Right lobe of liver (tissue), 6 donors: ENCODE data around the gene CD81. TPM values are rescaled to one million over a fixed set of nuclear protein-coding genes. Genes with fewer than 3 reads are reported as not detected.

ENCODE experiments used
- ATAC-seq, 4 donors: fragments of 200-7000 bp; cut with Tn5 transposase; one replicate each; pipeline ENCODE4 v1.9.1; 2020; ENCODE audit warnings: mild to moderate bottlenecking in 4 of 4, moderate library complexity in 4 of 4
- DNase-seq, 3 donors: peaks; one replicate each; pipeline ENCODE4 v3.0.0-alpha.2; 2020
- H3K27ac ChIP-seq, 3 donors: fragments of 200-600 bp; one replicate each; pipeline ENCODE4 v1.8.0; 2022
- H3K27me3 ChIP-seq, 2 donors: fragments of 200-600 bp; one replicate each; pipeline ENCODE4 v1.8.0; 2022
- H3K36me3 ChIP-seq, 4 donors: fragments of 200-600 bp; sonication (generic) in 1 of 4; one replicate each; pipeline versions ENCODE4 v1.5.1 to v1.8.0; 2017 to 2022; ENCODE audit warnings: control low read depth in 1 of 4
- H3K4me1 ChIP-seq, 4 donors: fragments of 200-600 bp; sonication (generic) in 1 of 4; one replicate each; pipeline versions ENCODE4 v1.5.1 to v1.8.0; 2017 to 2022; ENCODE audit warnings: control low read depth in 1 of 4
- H3K4me3 ChIP-seq, 3 donors: fragments of 200-600 bp; one replicate each; pipeline ENCODE4 v1.8.0; 2022
- H3K9me3 ChIP-seq, 4 donors: fragments of 200-600 bp; sonication (generic) in 1 of 4; one replicate each; pipeline versions ENCODE4 v1.5.1 to v1.8.0; 2017 to 2022; ENCODE audit warnings: control low read depth in 1 of 4
- POLR2A ChIP-seq: fragments of 450-650 bp; IDR thresholded peaks from one replicate; pipeline ENCODE4 v1.6.1; 2017; ENCODE audit warnings: antibody characterized with exemption, mild to moderate bottlenecking
- WGBS: methylation state at CpG from one replicate; pipeline ENCODE4 v1.1.6; 2018; ENCODE audit warnings: low coverage, low lambda C conversion rate; ENCODE audit not compliant: insufficient coverage; ENCODE audit errors: missing lambda C conversion rate; 5-methylcytosine and 5-hydroxymethylcytosine counted together
- intact Hi-C, 2 donors: fragments of 100-400 bp; cut with DNase I; formaldehyde crosslinking; loops; one replicate each; pipeline versions ENCODE4 v1.11.2 to v1.14.1; 2022
- total RNA-seq, 6 experiments: library from RNA; depleted of rRNA in 2 of 6; stranded (reverse); fragments of >200 nt in 2 of 6; fragmentation: NEBNext Ultra II Directional in 3 of 6; extraction: Animal tissue kit (Norgen Biotek cat#: 25700) in 3 of 6; gene quantifications; one replicate each; pipeline versions ENCODE4 v1.1.0 to v1.2.4, GENCODE V29; 2016 to 2023
- TF ChIP-seq, protein P1 (sequence below), 4 donors: fragments of 200-600 bp in 3 of 4; fragments of 450-650 bp in 1 of 4; IDR thresholded peaks; one replicate each; pipeline versions ENCODE4 v1.5.1 to v1.8.0; 2016 to 2022; ENCODE audit warnings: antibody characterized with exemption in 4 of 4, mild to moderate bottlenecking in 2 of 4
- donor health status: DM: no; HTN: yes; CAD: no.
- donor health status: DM: no; HTN: no; CAD: no.
- donor health status: DM: no; HTN: no; CAD: no.
- donor health status: DM: no; HTN: yes; CAD: no.
- donor health status: DM: no; HTN: yes; CAD: no.

The CD81 gene
- total RNA-seq, 6 experiments from 2014 or later, result 433 to 721 (median 528) TPM

- intact Hi-C loops, result loop anchor here in 1 of 2 donors (5.0 kb wide), 1 partner anchor 101 kb away; no protein-coding TSS in a partner anchor
- DNase-seq, result no peak
- no CpG with 5 or more reads among the region's 11 CpGs for WGBS
- no peak overlapping the region for H3K4me3 ChIP-seq
- H3K36me3 ChIP-seq, result no peaks in the 10 kb centered on the region
- H3K27me3 ChIP-seq, result no peaks in the 10 kb centered on the region
- H3K9me3 ChIP-seq, result no peaks in the 10 kb centered on the region
- no peak for ATAC-seq
- TF ChIP-seq POLR2A, result no peak
- TF ChIP-seq, protein P1, sequence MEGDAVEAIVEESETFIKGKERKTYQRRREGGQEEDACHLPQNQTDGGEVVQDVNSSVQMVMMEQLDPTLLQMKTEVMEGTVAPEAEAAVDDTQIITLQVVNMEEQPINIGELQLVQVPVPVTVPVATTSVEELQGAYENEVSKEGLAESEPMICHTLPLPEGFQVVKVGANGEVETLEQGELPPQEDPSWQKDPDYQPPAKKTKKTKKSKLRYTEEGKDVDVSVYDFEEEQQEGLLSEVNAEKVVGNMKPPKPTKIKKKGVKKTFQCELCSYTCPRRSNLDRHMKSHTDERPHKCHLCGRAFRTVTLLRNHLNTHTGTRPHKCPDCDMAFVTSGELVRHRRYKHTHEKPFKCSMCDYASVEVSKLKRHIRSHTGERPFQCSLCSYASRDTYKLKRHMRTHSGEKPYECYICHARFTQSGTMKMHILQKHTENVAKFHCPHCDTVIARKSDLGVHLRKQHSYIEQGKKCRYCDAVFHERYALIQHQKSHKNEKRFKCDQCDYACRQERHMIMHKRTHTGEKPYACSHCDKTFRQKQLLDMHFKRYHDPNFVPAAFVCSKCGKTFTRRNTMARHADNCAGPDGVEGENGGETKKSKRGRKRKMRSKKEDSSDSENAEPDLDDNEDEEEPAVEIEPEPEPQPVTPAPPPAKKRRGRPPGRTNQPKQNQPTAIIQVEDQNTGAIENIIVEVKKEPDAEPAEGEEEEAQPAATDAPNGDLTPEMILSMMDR (IDR thresholded peaks at IDR 0.05), result no peak
- no peaks in the 10 kb centered on the region for H3K4me1 ChIP-seq
- H3K27ac ChIP-seq, result no peak overlapping the region
These were observed 31.6 kb downstream of the CD81 start for GRCh38 chr11:2408671-2409070.

DNA sequence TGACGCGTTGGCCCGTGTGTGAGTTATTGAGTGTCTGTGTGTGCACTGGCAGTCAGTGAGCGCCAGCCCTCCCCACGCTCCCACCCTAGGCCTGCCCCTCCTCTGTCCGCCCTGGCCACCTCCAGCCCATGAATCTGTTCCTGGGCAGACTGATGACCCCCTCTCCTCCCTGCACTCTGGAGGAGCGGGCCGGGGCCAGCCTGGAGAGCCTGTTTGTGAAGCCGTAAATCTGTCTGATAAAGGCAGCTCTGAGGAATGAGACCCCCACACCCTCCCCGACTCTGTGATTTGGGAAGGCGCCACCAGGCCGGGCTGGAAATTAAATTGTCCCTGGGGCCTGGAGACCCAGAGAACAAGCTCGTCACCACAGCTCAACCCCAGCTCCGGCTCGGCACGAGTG lies 32.0 kb downstream of the CD81 start:
- no peaks in the 10 kb centered on the region for H3K27me3 ChIP-seq
- no peak overlapping the region for H3K27ac ChIP-seq
- H3K9me3 ChIP-seq, result no peaks in the 10 kb centered on the region
- no peaks in the 10 kb centered on the region for H3K36me3 ChIP-seq
- no peak overlapping the region for H3K4me3 ChIP-seq
- intact Hi-C loops, result loop anchor here in 1 of 2 donors (5.0 kb wide), 1 partner anchor 102 kb away; no protein-coding TSS in a partner anchor
- 60% methylated on average over 10 of the region's 16 CpGs for whole genome bisulfite sequencing
- H3K4me1 ChIP-seq, result no peaks in the 10 kb centered on the region
- no peak for ATAC-seq
- no peak for DNase-seq
- TF ChIP-seq, protein P1 (IDR thresholded peaks at IDR 0.05), result no peak
- no peak for TF ChIP-seq POLR2A

DNA sequence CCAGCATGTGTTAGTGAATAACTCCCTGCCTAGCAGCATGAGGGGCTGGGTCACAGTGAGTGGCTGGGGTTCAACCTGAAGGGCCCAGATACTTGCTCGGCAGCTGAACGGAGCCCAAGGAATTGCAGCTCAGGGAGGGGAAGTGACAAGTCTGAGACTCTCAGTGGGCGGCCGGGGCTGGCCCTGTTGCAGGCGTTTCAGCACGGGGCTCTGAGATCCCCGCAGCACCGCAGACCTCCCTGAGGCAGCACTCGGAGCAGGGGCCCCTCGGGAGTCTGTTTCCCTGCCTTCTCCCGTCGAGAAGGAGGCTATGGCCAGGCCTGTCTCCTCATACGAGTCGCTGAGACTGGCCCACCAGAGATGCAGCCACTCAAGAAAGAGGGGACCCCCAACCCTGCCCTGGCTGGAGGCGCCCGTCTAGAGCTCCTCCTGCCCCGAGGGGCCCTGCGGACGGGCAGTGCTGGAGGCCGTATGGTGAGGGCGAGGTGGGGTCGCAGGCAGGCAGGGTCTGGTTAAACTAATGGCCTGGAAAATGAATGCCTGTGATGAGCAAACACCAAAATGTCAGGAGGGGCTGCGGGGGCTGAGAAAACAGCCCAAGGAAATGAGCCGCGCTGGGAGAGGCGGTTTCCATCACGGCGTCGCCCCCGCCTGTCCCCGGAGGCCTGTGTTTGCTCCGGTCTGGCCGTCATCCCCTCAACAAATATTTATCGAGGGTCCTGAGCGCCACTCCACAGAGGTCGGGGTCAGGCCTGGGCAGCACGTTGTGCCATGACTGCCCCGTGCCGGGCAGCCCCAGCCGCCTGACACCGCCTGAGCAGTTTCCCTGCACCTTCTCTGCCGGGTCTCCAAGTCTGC lies 32.7 kb downstream of the CD81 start:
- no peaks in the 10 kb centered on the region for H3K36me3 ChIP-seq
- no peaks in the 10 kb centered on the region for H3K9me3 ChIP-seq
- no peaks in the 10 kb centered on the region for H3K27me3 ChIP-seq
- ATAC-seq (no peak), DNase-seq (no peak)
- no peaks in the 10 kb centered on the region for H3K4me1 ChIP-seq
- 39% methylated on average over 9 of the region's 42 CpGs for WGBS
- intact Hi-C loops, result loop anchor here in 1 of 2 donors (5.0 kb wide), 1 partner anchor 103 kb away; no protein-coding TSS in a partner anchor
- TF ChIP-seq, protein P1 (IDR thresholded peaks at IDR 0.05), result no peak
- no peak for TF ChIP-seq POLR2A
- no peak overlapping the region for H3K4me3 ChIP-seq
- no peak overlapping the region for H3K27ac ChIP-seq

DNA sequence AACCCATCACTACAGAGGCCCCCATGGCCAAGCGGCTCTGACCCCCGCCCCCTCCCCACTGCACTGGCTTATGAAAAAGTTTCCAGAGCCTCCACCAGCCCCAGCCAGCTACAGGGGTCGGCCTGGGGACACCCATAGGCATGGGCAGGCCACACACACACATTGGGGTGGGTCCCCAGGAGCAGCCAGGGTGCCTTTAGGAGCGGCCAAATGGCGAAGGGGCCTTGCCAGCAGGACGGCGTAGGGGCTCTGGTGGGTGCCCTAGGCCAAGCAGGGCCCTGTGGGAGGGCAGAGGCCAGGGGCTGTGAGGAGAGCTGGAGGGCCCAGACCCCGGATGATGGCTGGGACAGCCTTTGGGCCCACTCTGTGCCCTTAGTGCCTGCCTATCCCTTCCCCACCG lies 33.5 kb downstream of the CD81 start:
- H3K4me1 ChIP-seq, result no peaks in the 10 kb centered on the region
- no peak for DNase-seq
- no peak for ATAC-seq
- no peak for TF ChIP-seq POLR2A
- TF ChIP-seq, protein P1 (IDR thresholded peaks at IDR 0.05), result no peak
- no peaks in the 10 kb centered on the region for H3K36me3 ChIP-seq
- H3K27ac ChIP-seq, result no peak overlapping the region
- WGBS, result 60% methylated on average over 2 of the region's 9 CpGs
- H3K27me3 ChIP-seq, result no peaks in the 10 kb centered on the region
- H3K9me3 ChIP-seq, result no peaks in the 10 kb centered on the region
- no peak overlapping the region for H3K4me3 ChIP-seq
- intact Hi-C loops, result no loop called here
